Stimulated activated CD4-positive, alpha-beta T cell treated with anti-CD3 and anti-CD28 coated beads, Interleukin-4, amount 100 ng/mL, for 48 hours (primary cell): Measurements from ENCODE around the gene QRSL1.
"Not testable (repeated sequence)": the region's sequence is repeated elsewhere in the genome, so short reads cannot be mapped to it uniquely, and the experiment has no call there.

Experiments
- DNase-seq, 2 donors: peaks; one replicate each; pipeline ENCODE4 v3.0.0-alpha.2; 2020; ENCODE audit warnings: low read depth in 2 of 2

QRSL1 gene

GRCh38 chr6:106623039-106623438 lies 6.3 kb upstream of the QRSL1 start:
- no peak for DNase-seq

- no peak for DNase-seq
These were observed 2.9 kb upstream of the QRSL1 start for GRCh38 chr6:106626485-106626884.

GRCh38 chr6:106627760-106628159 lies 1.6 kb upstream of the QRSL1 start:
- not testable (repeated sequence) for DNase-seq

GRCh38 chr6:106628658-106629102 lies 698 bp upstream of the QRSL1 start:
- no peak for DNase-seq

- no peak for DNase-seq
These were observed 433 bp downstream of the QRSL1 start for GRCh38 chr6:106629859-106630163.

GRCh38 chr6:106630366-106630765 lies 988 bp downstream of the QRSL1 start:
- DNase-seq = no peak

GRCh38 chr6:106631346-106631745 lies 2.0 kb downstream of the QRSL1 start:
- no peak for DNase-seq

- no peak for DNase-seq
These were observed 5.2 kb downstream of the QRSL1 start for GRCh38 chr6:106634565-106634964.

- DNase-seq = no peak
These were observed 7.8 kb downstream of the QRSL1 start for GRCh38 chr6:106637051-106637716.

- DNase-seq = no peak
These were observed 8.5 kb downstream of the QRSL1 start for GRCh38 chr6:106637717-106638341.

- no peak for DNase-seq
These were observed 10.4 kb downstream of the QRSL1 start for GRCh38 chr6:106639812-106640211.

GRCh38 chr6:106642476-106642875 lies 13.1 kb downstream of the QRSL1 start:
- DNase-seq = no peak

- DNase-seq = no peak
These were observed 13.7 kb downstream of the QRSL1 start for GRCh38 chr6:106643061-106643460.

- no peak for DNase-seq
These were observed 19.4 kb downstream of the QRSL1 start for GRCh38 chr6:106648651-106649308.

- DNase-seq = no peak
These were observed 29.1 kb downstream of the QRSL1 start for GRCh38 chr6:106658469-106658868.

GRCh38 chr6:106659859-106660258 lies 30.5 kb downstream of the QRSL1 start:
- no peak for DNase-seq

GRCh38 chr6:106662458-106662857 lies 33.1 kb downstream of the QRSL1 start:
- no peak for DNase-seq

GRCh38 chr6:106666282-106667021 lies 37.1 kb downstream of the QRSL1 start:
- no peak for DNase-seq

GRCh38 chr6:106667022-106667402 lies 37.6 kb downstream of the QRSL1 start:
- DNase-seq = no peak

GRCh38 chr6:106670236-106670635 lies 40.9 kb downstream of the QRSL1 start:
- no peak for DNase-seq

- DNase-seq = no peak
These were observed 42.3 kb downstream of the QRSL1 start for GRCh38 chr6:106671651-106672050.

GRCh38 chr6:106674541-106675229 lies 45.3 kb downstream of the QRSL1 start:
- no peak for DNase-seq
